K562 (cell line): ENCODE data around the gene JUND. TPM values are rescaled to one million over a fixed set of nuclear protein-coding genes. Genes with fewer than 3 reads are reported as not detected.

ENCODE experiments used
- BMI1 ChIP-seq: fragments of 150-350 bp; IDR thresholded peaks from 2 replicates; pipeline ENCODE4 v1.6.1; 2014; ENCODE audit warnings: low read length
- CBFB ChIP-seq: sonication (generic); formaldehyde crosslinking; IDR thresholded peaks from 2 replicates; pipeline ENCODE4 v1.4.0; 2020; ENCODE audit warnings: mild to moderate bottlenecking, missing genetic modification reagents
- CBX5 ChIP-seq: IDR thresholded peaks from 2 replicates; pipeline ENCODE4 v1.6.1; 2014; ENCODE audit warnings: low read depth, borderline replicate concordance
- CC2D1A ChIP-seq: fragments of 450-650 bp; IDR thresholded peaks from 2 replicates; pipeline ENCODE4 v1.6.1; 2017; ENCODE audit warnings: mild to moderate bottlenecking
- CREBBP ChIP-seq: IDR thresholded peaks from one replicate; pipeline ENCODE4 v1.6.1; 2012; ENCODE audit warnings: low read depth, mild to moderate bottlenecking, control low read depth, inconsistent platforms, low read length
- HDAC1 ChIP-seq, 2 experiments: fragments of 450-650 bp; IDR thresholded peaks; 2 replicates each; pipeline ENCODE4 v1.6.1; 2016 to 2017; ENCODE audit warnings: inconsistent platforms in 1 of 2, mild to moderate bottlenecking in 1 of 2, moderate library complexity in 1 of 2
- KAT8 ChIP-seq: fragments of 450-650 bp; IDR thresholded peaks from 2 replicates; pipeline ENCODE4 v1.6.1; 2016; ENCODE audit warnings: low read depth, mild to moderate bottlenecking
- KDM1A ChIP-seq, 2 experiments: fragments of 450-650 bp; IDR thresholded peaks; 2 replicates each; pipeline ENCODE4 v1.6.1; 2016; ENCODE audit warnings: mild to moderate bottlenecking in 2 of 2
- KLF16 ChIP-seq: IDR thresholded peaks from 2 replicates; pipeline ENCODE4 v1.6.1; 2016; ENCODE audit warnings: antibody characterized with exemption
- MAFF ChIP-seq: IDR thresholded peaks from 2 replicates; pipeline ENCODE4 v1.6.1; 2012; ENCODE audit warnings: low read length, improper control_type of control experiment
- MYBL2 ChIP-seq, 2 experiments: fragments of 450-650 bp in 1 of 2; sonication (generic) in 1 of 2; formaldehyde crosslinking in 1 of 2; IDR thresholded peaks; 2 replicates each; pipeline versions ENCODE4 v1.6.1 to v1.8.1; 2017 to 2022; ENCODE audit warnings: borderline replicate concordance in 1 of 2, inconsistent platforms in 1 of 2, low read depth in 1 of 2, mild to moderate bottlenecking in 1 of 2, missing genetic modification reagents in 1 of 2, moderate library complexity in 1 of 2
- NCOA2 ChIP-seq, 2 experiments: fragments of 450-650 bp; IDR thresholded peaks; 2 replicates each; pipeline ENCODE4 v1.6.1; 2018; ENCODE audit warnings: mild to moderate bottlenecking in 2 of 2, moderate library complexity in 1 of 2; ENCODE audit not compliant: partially characterized antibody in 2 of 2
- RBM14 ChIP-seq: fragments of 200-400 bp; formaldehyde crosslinking; IDR thresholded peaks from 2 replicates; pipeline ENCODE4 v1.6.1; 2018; ENCODE audit warnings: low read depth, mild to moderate bottlenecking, low read length, moderate library complexity, borderline replicate concordance; ENCODE audit not compliant: insufficient read depth
- SETDB1 ChIP-seq: IDR thresholded peaks from one replicate; pipeline ENCODE4 v1.6.1; 2012; ENCODE audit warnings: low read length, control low read depth, inconsistent platforms
- SMC3 ChIP-seq: conservative IDR thresholded peaks from 2 replicates; pipeline ENCODE4 v1.6.1; 2011; ENCODE audit warnings: low read depth, low read length, improper control_type of control experiment; ENCODE audit not compliant: insufficient read depth
- SPI1 ChIP-seq: IDR thresholded peaks from 2 replicates; pipeline ENCODE4 v1.6.1; 2011; ENCODE audit warnings: low read depth, low read length, control low read depth, borderline replicate concordance
- STAG1 ChIP-seq: sonication (generic); formaldehyde crosslinking; IDR thresholded peaks from 2 replicates; pipeline ENCODE4 v1.5.0; 2020; ENCODE audit warnings: missing genetic modification reagents, borderline replicate concordance
- TEAD1 ChIP-seq, 2 experiments: fragments of 450-650 bp in 1 of 2; sonication (generic) in 1 of 2; formaldehyde crosslinking; IDR thresholded peaks; 2 replicates each; pipeline versions ENCODE4 v1.4.0 to v1.8.0; 2020 to 2022; ENCODE audit warnings: mild to moderate bottlenecking in 2 of 2, missing genetic modification reagents in 1 of 2
- ZBED1 ChIP-seq: IDR thresholded peaks from 2 replicates; pipeline ENCODE4 v1.6.1; 2014
- ZNF174 ChIP-seq: fragments of 250-450 bp; sonication (Bioruptor Pico); IDR thresholded peaks from 2 replicates; pipeline ENCODE4 v1.4.0; 2020; ENCODE audit warnings: mild to moderate bottlenecking
- ZNF212 ChIP-seq: fragments of 450-650 bp; formaldehyde crosslinking; IDR thresholded peaks from 2 replicates; pipeline ENCODE4 v1.4.0; 2020; ENCODE audit warnings: mild to moderate bottlenecking
- ZNF398 ChIP-seq: fragments of 250-450 bp; sonication (Bioruptor Pico); IDR thresholded peaks from 2 replicates; pipeline ENCODE4 v1.8.0; 2021; ENCODE audit warnings: moderate library complexity, mild to moderate bottlenecking, inconsistent platforms
- ZNF584 ChIP-seq: fragments of 200-800 bp; sonication (Bioruptor generic); IDR thresholded peaks from 2 replicates; pipeline ENCODE4 v1.6.1; 2016; ENCODE audit warnings: low read depth, mild to moderate bottlenecking, missing genetic modification characterization, missing compliant biosample characterization
- polyA plus RNA-seq, 8 experiments: library from polyadenylated mRNA; depleted of rRNA in 4 of 8; stranded (reverse) in 5 of 8; unstranded in 3 of 8; fragments of >200 nt; fragmentation: Nextera tagmentation in 2 of 8; fragmentation: Illumina TruSeq in 1 of 8; extraction: Ambion mirVana in 2 of 8; extraction: Trizol in 1 of 8; gene quantifications; 2 replicates each; pipeline versions ENCODE4 v1.2.1 to v1.2.3, GENCODE V29; 2011 to 2014; ENCODE audit warnings: inconsistent platforms in 1 of 8, missing spikeins in 1 of 8
- total RNA-seq, 7 experiments: library from RNA; depleted of rRNA in 6 of 7; stranded (reverse); fragments of >200 nt in 6 of 7; fragmentation: Illumina TruSeq in 2 of 7; extraction: Trizol in 2 of 7; gene quantifications; 2 replicates each; pipeline versions ENCODE4 v1.2.1 to v1.2.3, GENCODE V29; 2011 to 2021; ENCODE audit warnings: low replicate concordance in 1 of 7
- TF ChIP-seq, protein P1 (sequence below): fragments of 250-450 bp; sonication (Bioruptor Pico); IDR thresholded peaks from 2 replicates; pipeline ENCODE4 v1.8.0; 2022; ENCODE audit warnings: inconsistent platforms, mild to moderate bottlenecking, moderate library complexity, borderline replicate concordance
- TF ChIP-seq, protein P2 (sequence below), 2 experiments: IDR thresholded peaks; 2 replicates each; pipeline ENCODE4 v1.6.1; 2011; ENCODE audit warnings: borderline replicate concordance in 1 of 2, control low read depth in 1 of 2, low read depth in 1 of 2, low read length in 1 of 2, mild to moderate bottlenecking in 1 of 2, mixed read lengths in 1 of 2, moderate library complexity in 1 of 2; ENCODE audit not compliant: insufficient read depth in 1 of 2, insufficient read length in 1 of 2, poor library complexity in 1 of 2, severe bottlenecking in 1 of 2; ENCODE audit errors: extremely low read depth in 1 of 2

Gene JUND
- total and polyA plus RNA-seq, 9 of the 15 experiments (the other 6 are each of a cell fraction or from before 2014, with no cell fraction given), result 6.4 to 286 (median 42.3) TPM

- TF ChIP-seq CC2D1A, result peak; percentile 56
- no peak for TF ChIP-seq ZBED1
- TF ChIP-seq, protein P1, sequence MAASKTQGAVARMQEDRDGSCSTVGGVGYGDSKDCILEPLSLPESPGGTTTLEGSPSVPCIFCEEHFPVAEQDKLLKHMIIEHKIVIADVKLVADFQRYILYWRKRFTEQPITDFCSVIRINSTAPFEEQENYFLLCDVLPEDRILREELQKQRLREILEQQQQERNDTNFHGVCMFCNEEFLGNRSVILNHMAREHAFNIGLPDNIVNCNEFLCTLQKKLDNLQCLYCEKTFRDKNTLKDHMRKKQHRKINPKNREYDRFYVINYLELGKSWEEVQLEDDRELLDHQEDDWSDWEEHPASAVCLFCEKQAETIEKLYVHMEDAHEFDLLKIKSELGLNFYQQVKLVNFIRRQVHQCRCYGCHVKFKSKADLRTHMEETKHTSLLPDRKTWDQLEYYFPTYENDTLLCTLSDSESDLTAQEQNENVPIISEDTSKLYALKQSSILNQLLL (CRISPR knock-in tag), result no peak
- TF ChIP-seq CBX5, result no peak
- TF ChIP-seq CREBBP, result no peak
- no peak for TF ChIP-seq MYBL2 (IDR thresholded peaks at IDR 0.05; ENCODE audit: low read depth)
- no peak for TF ChIP-seq MYBL2 (CRISPR knock-in tag; IDR thresholded peaks at IDR 0.05; ENCODE audit: borderline replicate concordance)
- no peak for TF ChIP-seq ZNF398 (CRISPR knock-in tag)
- peak; percentile 65 for TF ChIP-seq KLF16
- no peak for TF ChIP-seq SPI1
- no peak for TF ChIP-seq KDM1A (IDR thresholded peaks at IDR 0.05)
- TF ChIP-seq NCOA2 (IDR thresholded peaks at IDR 0.05; ENCODE audit: partially characterized antibody in 2 of 2), result peak in 1 of 2 experiments; percentile 98
- no peak for TF ChIP-seq SETDB1
- no peak for TF ChIP-seq ZNF212
- TF ChIP-seq STAG1 (CRISPR knock-in tag), result no peak
- TF ChIP-seq, protein P2, sequence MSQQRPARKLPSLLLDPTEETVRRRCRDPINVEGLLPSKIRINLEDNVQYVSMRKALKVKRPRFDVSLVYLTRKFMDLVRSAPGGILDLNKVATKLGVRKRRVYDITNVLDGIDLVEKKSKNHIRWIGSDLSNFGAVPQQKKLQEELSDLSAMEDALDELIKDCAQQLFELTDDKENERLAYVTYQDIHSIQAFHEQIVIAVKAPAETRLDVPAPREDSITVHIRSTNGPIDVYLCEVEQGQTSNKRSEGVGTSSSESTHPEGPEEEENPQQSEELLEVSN (IDR thresholded peaks at IDR 0.05; ENCODE audit: borderline replicate concordance in 1 of 2, extremely low read depth in 1 of 2, insufficient read depth in 1 of 2, insufficient read length in 1 of 2, low read depth in 1 of 2, low read length in 1 of 2, poor library complexity in 1 of 2, severe bottlenecking in 1 of 2), result peak in 1 of 2 experiments; percentile 56
- TF ChIP-seq KAT8, result no peak
- peak; percentile 39; the same call in 1 of the 2 replicates for TF ChIP-seq MAFF
- TF ChIP-seq RBM14, result no peak
- no peak for TF ChIP-seq CBFB (CRISPR knock-in tag)
- TF ChIP-seq ZNF174 (CRISPR knock-in tag), result no peak
- TF ChIP-seq SMC3, result peak; percentile 73
- TF ChIP-seq TEAD1 (CRISPR knock-in tag; IDR thresholded peaks at IDR 0.05), result peak in 1 of 2 experiments; percentile 82; a peak in 1 of 4 replicates
- TF ChIP-seq BMI1, result no peak
- no peak for TF ChIP-seq ZNF584 (CRISPR knock-in tag)
- TF ChIP-seq HDAC1 (IDR thresholded peaks at IDR 0.05), result 0 out of 4 replicates have a peak, but pooled peaks of 1 of the 2 experiments have one; percentile 10
Measured at GRCh38 chr19:18328340-18329034, 47.1 kb upstream of the JUND start (continued).
